ENCODE results near the gene APBB2. TPM values are rescaled to one million over a fixed set of nuclear protein-coding genes. Genes with fewer than 3 reads are reported as not detected.

The APBB2 gene
- total RNA-seq, 4 donors from 2014 or later, result 42.4 to 95.8 (median 51.3) TPM

DNA sequence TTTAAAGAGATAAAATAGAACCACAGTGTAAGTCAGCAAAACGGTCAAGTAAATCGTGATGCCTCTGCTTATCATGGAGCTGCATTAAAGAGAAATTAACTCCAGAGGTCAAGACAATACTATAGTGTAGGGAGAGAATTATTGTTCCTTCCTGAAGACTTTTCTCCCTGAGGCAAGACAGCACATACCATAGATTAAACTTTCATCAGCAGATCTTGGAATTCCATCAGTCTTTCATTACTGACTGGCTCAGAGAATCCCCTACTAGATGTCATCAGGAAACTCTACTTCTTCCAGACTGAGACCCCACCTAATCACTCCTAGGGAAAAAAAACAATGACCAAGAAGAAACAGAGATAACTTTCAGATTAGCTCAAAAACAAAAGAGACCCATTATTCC, 333.2 kb downstream of the APBB2 start:
- TF ChIP-seq EP300 (IDR thresholded peaks at IDR 0.05) (no peak), POLR2A (IDR thresholded peaks at IDR 0.05) (no peak), POLR2AphosphoS5 (IDR thresholded peaks at IDR 0.05) (no peak)
- TF ChIP-seq, protein P1, sequence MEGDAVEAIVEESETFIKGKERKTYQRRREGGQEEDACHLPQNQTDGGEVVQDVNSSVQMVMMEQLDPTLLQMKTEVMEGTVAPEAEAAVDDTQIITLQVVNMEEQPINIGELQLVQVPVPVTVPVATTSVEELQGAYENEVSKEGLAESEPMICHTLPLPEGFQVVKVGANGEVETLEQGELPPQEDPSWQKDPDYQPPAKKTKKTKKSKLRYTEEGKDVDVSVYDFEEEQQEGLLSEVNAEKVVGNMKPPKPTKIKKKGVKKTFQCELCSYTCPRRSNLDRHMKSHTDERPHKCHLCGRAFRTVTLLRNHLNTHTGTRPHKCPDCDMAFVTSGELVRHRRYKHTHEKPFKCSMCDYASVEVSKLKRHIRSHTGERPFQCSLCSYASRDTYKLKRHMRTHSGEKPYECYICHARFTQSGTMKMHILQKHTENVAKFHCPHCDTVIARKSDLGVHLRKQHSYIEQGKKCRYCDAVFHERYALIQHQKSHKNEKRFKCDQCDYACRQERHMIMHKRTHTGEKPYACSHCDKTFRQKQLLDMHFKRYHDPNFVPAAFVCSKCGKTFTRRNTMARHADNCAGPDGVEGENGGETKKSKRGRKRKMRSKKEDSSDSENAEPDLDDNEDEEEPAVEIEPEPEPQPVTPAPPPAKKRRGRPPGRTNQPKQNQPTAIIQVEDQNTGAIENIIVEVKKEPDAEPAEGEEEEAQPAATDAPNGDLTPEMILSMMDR (IDR thresholded peaks at IDR 0.05), result no peak
- no peak overlapping the region for H3K27ac ChIP-seq
- H3K9me3 ChIP-seq, result no peaks in the 10 kb centered on the region
- no peaks in the 10 kb centered on the region for H3K4me1 ChIP-seq
- no peaks in the 10 kb centered on the region for H3K27me3 ChIP-seq
- WGBS, result 76% methylated on average over 2 of the region's 2 CpGs
- DNase-seq (ENCODE audit: low spot score in 2 of 2), result no peak
- H3K36me3 ChIP-seq, result peaks cover 16% of the 10 kb centered on the region
- H3K4me3 ChIP-seq, result no peak overlapping the region

DNA sequence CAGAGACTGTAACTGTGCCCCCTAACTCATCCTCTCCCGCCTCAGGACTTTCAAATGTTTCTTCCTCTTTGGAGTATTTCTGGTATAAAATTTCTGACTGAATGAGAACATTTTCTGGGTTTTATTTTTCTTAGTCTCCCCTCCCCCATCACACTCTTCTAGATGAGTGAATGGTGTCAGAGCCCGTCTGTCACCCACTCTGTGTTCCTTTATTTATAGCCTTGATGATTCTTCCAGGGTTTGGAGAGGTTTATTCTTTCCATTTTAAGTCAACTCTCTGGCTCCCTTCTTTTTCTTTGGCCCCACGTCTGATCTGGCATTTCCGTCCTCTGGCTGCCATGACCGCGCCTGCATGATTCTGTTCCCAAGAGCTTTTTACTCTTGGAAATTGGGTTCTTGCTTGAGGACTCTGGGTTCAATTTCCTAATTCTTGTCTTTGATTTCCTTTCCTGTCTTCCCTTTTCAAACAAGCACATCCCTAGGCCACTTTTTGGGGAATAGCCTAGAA, 335.7 kb downstream of the APBB2 start:
- Histone ChIP-seq H3K4me1 (no peaks in the 10 kb centered on the region), H3K27ac (no peak overlapping the region), H3K4me3 (no peak overlapping the region), H3K36me3 (peaks cover 16% of the 10 kb centered on the region), H3K27me3 (no peaks in the 10 kb centered on the region), H3K9me3 (no peaks in the 10 kb centered on the region)
- no peak for TF ChIP-seq POLR2AphosphoS5 (IDR thresholded peaks at IDR 0.05)
- TF ChIP-seq POLR2A (IDR thresholded peaks at IDR 0.05), result no peak
- TF ChIP-seq, protein P1 (IDR thresholded peaks at IDR 0.05), result no peak
- 91% methylated on average over 6 of the region's 6 CpGs for WGBS
- no peak for DNase-seq (ENCODE audit: low spot score in 2 of 2)

DNA sequence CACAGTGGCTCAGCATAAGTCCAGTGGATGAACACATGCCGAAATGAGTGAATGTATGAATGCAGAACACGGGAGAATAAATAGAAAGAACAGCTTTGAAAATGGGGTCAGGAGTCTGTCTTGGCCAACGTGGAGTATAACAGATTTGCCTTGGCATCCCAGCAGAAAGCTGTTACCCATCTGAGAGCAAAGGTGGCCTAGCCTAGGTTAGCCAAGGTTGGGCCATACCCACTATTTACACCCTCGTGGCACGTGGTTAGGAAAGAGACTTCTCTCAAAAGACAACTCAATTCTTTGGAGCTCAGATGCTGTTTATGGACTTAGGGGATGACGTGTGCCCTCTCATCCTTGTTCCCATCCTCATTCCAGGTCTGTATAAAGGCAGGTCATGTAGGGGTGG, 337.3 kb downstream of the APBB2 start:
- TF ChIP-seq EP300 (IDR thresholded peaks at IDR 0.05) (no peak), POLR2AphosphoS5 (IDR thresholded peaks at IDR 0.05) (no peak), POLR2A (IDR thresholded peaks at IDR 0.05) (no peak)
- TF ChIP-seq, protein P1 (IDR thresholded peaks at IDR 0.05), result no peak
- DNase-seq (ENCODE audit: low spot score in 2 of 2), result no peak
- no peak overlapping the region for H3K27ac ChIP-seq
- H3K4me3 ChIP-seq, result no peak overlapping the region
- peaks cover 6% of the 10 kb centered on the region for H3K36me3 ChIP-seq
- 90% methylated on average over 6 of the region's 6 CpGs for WGBS
- H3K4me1 ChIP-seq, result no peaks in the 10 kb centered on the region
- H3K27me3 ChIP-seq, result no peaks in the 10 kb centered on the region
- no peaks in the 10 kb centered on the region for H3K9me3 ChIP-seq

DNA sequence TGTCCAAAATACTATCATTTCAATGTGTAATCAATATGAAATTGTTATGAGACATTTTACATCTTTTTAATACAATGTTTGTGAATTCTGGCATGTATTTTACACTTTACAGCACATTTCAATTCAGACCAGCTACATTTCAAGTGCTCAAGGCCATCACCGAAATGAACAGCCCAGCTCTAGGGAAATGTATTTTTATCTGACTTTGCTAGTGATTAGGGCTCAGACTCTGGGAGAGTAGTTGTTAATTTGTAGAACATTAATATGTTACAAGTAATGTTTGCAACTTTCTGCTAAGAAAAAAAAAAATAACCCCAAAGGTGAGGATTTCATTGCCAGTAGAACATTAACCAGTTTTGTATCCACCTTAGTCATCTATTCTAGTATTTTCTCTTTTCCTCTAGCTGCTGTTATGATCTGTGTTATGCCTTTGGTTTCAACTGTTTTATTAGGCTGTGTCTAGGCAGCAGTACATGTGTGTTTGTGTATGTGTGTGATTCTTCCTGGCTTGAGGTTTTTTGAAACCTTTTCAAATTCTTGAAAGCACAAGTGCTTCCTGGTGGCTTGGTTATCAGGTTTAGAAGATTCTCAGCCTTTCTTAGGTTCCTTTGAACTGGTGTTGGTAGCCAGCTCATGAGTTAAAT, 338.7 kb downstream of the APBB2 start:
- no peaks in the 10 kb centered on the region for H3K27me3 ChIP-seq
- 97% methylated on average over 1 of the region's 1 CpG for WGBS

DNA sequence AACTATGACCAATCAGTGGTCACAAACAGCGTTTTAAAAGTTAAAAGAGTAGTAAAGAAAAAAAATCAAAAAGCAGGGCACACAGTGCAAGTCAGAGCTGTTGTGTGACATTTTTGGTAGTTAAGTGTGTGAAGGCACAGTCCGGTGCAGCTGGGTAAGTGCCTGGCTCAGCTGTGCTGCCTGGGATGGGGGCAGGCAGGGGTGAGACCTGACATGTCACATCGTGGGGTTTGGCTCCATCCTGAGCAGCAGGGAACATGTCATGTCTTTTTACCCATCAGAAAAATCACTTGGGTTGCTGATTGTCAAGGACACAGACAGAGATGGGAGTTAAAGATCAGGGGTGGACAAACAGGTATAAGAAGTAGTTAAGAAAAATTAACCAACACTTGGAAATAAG, 339.4 kb downstream of the APBB2 start:
- no peaks in the 10 kb centered on the region for H3K27me3 ChIP-seq
- TF ChIP-seq POLR2A (IDR thresholded peaks at IDR 0.05) (no peak), EP300 (IDR thresholded peaks at IDR 0.05) (no peak), POLR2AphosphoS5 (IDR thresholded peaks at IDR 0.05) (no peak)
- TF ChIP-seq, protein P1 (IDR thresholded peaks at IDR 0.05), result no peak
- H3K9me3 ChIP-seq, result no peaks in the 10 kb centered on the region
- H3K4me1 ChIP-seq, result no peaks in the 10 kb centered on the region
- WGBS, result 71% methylated on average over 3 of the region's 3 CpGs
- H3K27ac ChIP-seq, result no peak overlapping the region
- peaks cover 14% of the 10 kb centered on the region for H3K36me3 ChIP-seq
- no peak overlapping the region for H3K4me3 ChIP-seq
- DNase-seq (ENCODE audit: low spot score in 2 of 2), result no peak

More for the DNA sequence above, 338.7 kb downstream of the APBB2 start:
- no peaks in the 10 kb centered on the region for H3K4me1 ChIP-seq
- H3K9me3 ChIP-seq, result no peaks in the 10 kb centered on the region
- DNase-seq (ENCODE audit: low spot score in 2 of 2), result no peak
- H3K36me3 ChIP-seq, result peaks cover 14% of the 10 kb centered on the region
- no peak overlapping the region for H3K4me3 ChIP-seq
- H3K27ac ChIP-seq, result no peak overlapping the region
- TF ChIP-seq POLR2AphosphoS5 (IDR thresholded peaks at IDR 0.05) (no peak), EP300 (IDR thresholded peaks at IDR 0.05) (no peak), POLR2A (IDR thresholded peaks at IDR 0.05) (no peak)
- TF ChIP-seq, protein P1 (IDR thresholded peaks at IDR 0.05), result no peak
